Lung (tissue), 12 donors: ENCODE results near the gene DNAH3. TPM values are rescaled to one million over a fixed set of nuclear protein-coding genes. Genes with fewer than 3 reads are reported as not detected.

Experiments
- ATAC-seq: fragments of 200-7000 bp; cut with Tn5 transposase; one replicate; pipeline ENCODE4 v1.9.1; 2020; ENCODE audit warnings: moderate number of reproducible peaks; ENCODE audit not compliant: insufficient read depth, low FRiP score
- DNase-seq, 3 donors: peaks; one replicate each; pipeline ENCODE4 v3.0.0-alpha.2; 2013 to 2017
- H3K27ac ChIP-seq, 2 donors: one replicate each; pipeline ENCODE4 v1.5.1; 2013; ENCODE audit warnings: mild to moderate bottlenecking in 2 of 2, moderate library complexity in 2 of 2, control low read depth in 1 of 2, inconsistent platforms in 1 of 2, low read depth in 1 of 2, low read length in 1 of 2
- H3K27me3 ChIP-seq, 3 donors: one replicate each; pipeline ENCODE4 v1.5.1; 2013; ENCODE audit warnings: low read length in 2 of 3; ENCODE audit not compliant: control insufficient read depth in 3 of 3, insufficient read depth in 3 of 3
- H3K36me3 ChIP-seq, 4 donors: one replicate each; pipeline ENCODE4 v1.5.1; 2013; ENCODE audit warnings: low read length in 4 of 4, mild to moderate bottlenecking in 1 of 4, moderate library complexity in 1 of 4; ENCODE audit not compliant: control insufficient read depth in 4 of 4, insufficient read depth in 4 of 4
- H3K4me1 ChIP-seq, 5 donors: one replicate each; pipeline ENCODE4 v1.5.1; 2013; ENCODE audit warnings: low read length in 5 of 5, mild to moderate bottlenecking in 2 of 5, moderate library complexity in 1 of 5; ENCODE audit not compliant: control insufficient read depth in 5 of 5, insufficient read depth in 5 of 5
- H3K4me3 ChIP-seq: one replicate; pipeline ENCODE4 v1.5.1; 2013; ENCODE audit warnings: mild to moderate bottlenecking, control low read depth, moderate library complexity
- H3K9ac ChIP-seq, 2 donors: one replicate each; pipeline ENCODE4 v1.5.1; 2013; ENCODE audit warnings: low read length in 2 of 2, control low read depth in 1 of 2; ENCODE audit not compliant: insufficient read depth in 1 of 2
- H3K9me3 ChIP-seq, 4 donors: one replicate each; pipeline ENCODE4 v1.5.1; 2013; ENCODE audit warnings: low read length in 3 of 4, mild to moderate bottlenecking in 1 of 4, moderate library complexity in 1 of 4; ENCODE audit not compliant: control insufficient read depth in 4 of 4, insufficient read depth in 3 of 4
- CTCF ChIP-seq: IDR thresholded peaks from 2 replicates; pipeline ENCODE4 v1.5.1; 2012; ENCODE audit warnings: mild to moderate bottlenecking; ENCODE audit errors: control extremely low read depth, extremely low read depth
- WGBS, 2 donors: extraction: QIAGEN DNeasy Blood & Tissue Kit; methylation state at CpG; one replicate each; pipeline ENCODE4 v1.1.7; 2013; 5-methylcytosine and 5-hydroxymethylcytosine counted together
- polyA plus RNA-seq, 2 donors: library from polyadenylated mRNA; stranded (reverse); fragments of 200-250 nt; gene quantifications; one replicate each; pipeline ENCODE4 v1.2.1, GENCODE V29; 2013
- total RNA-seq, 2 donors: library from RNA; depleted of rRNA in 1 of 2; stranded (reverse); fragments of >200 nt in 1 of 2; gene quantifications; one replicate each; pipeline ENCODE4 v1.2.1, GENCODE V29; 2014 to 2021
- donor health status: control.
- donor health status: control.
- donor health status: Bipolar disorder and iron deficiency.
- donor health status: healthy.
- donor health status: DM: yes; HTN: yes; CAD: no.

The DNAH3 gene
- total and polyA plus RNA-seq, 4 donors = 1.0 to 24.1 (median 12.8) TPM

GRCh38 chr16:21159281-21159951 is 8.8 kb upstream of the DNAH3 start:
- Histone ChIP-seq H3K4me3 (peak overlapping the region; percentile 66), H3K27me3 (no peaks in the 10 kb centered on the region), H3K27ac (peak overlapping the region; percentile 74 to 77), H3K4me1 (peaks cover 4 to 40% (median 14%) of the 10 kb centered on the region in 5 donors), H3K9ac (peak overlapping the region in 1 of 2 donors; percentile 17), H3K9me3 (no peaks in the 10 kb centered on the region), H3K36me3 (peaks cover 0 to 5% (median 2%) of the 10 kb centered on the region in 4 donors)
- DNase-seq (peak; percentile 46 to 70 (median 63)), ATAC-seq (peak; percentile 40)
- no peak for TF ChIP-seq CTCF
- 3 to 5% methylated on average over 27 of the region's 27 CpGs for WGBS, 2 donors

GRCh38 chr16:21158208-21159110 is 7.8 kb upstream of the DNAH3 start, which contains the start of gene LDAF1:
Gene LDAF1 (plus strand): TSS chr16:21158674. CDS start chr16:21161183, 2,509 bp downstream.
- no peaks in the 10 kb centered on the region for H3K27me3 ChIP-seq
- WGBS, 2 donors = 1% methylated on average over 54 to 59 of the region's 59 CpGs
- H3K9ac ChIP-seq = peak within 1 kb of the TSS in 1 of 2 donors; percentile 17
- no peaks in the 10 kb centered on the region for H3K9me3 ChIP-seq
- H3K4me1 ChIP-seq = peaks cover 4 to 40% (median 8%) of the 10 kb centered on the region in 5 donors
- ATAC-seq (peak; percentile 94), DNase-seq (peak; percentile 83 to 91 (median 86))
- no peaks in the 10 kb centered on the region for H3K36me3 ChIP-seq
- no peak for TF ChIP-seq CTCF
- H3K4me3 ChIP-seq = peak within 1 kb of the TSS; percentile 66
- H3K27ac ChIP-seq = peak within 1 kb of the TSS; percentile 74 to 77

- Histone ChIP-seq H3K27ac (peak overlapping the region in 1 of 2 donors; percentile 23), H3K4me1 (peaks cover 4 to 31% (median 6%) of the 10 kb centered on the region in 5 donors), H3K4me3 (no peak overlapping the region), H3K9ac (peak overlapping the region in 1 of 2 donors; percentile 4), H3K27me3 (no peaks in the 10 kb centered on the region), H3K36me3 (no peaks in the 10 kb centered on the region), H3K9me3 (no peaks in the 10 kb centered on the region)
- WGBS, 2 donors = 51 to 63% methylated on average over 5 of the region's 5 CpGs
- DNase-seq (no peak), ATAC-seq (no peak)
- no peak for TF ChIP-seq CTCF
These were observed 7.0 kb upstream of the DNAH3 start for GRCh38 chr16:21157632-21158031.
